K562 (cell line): ENCODE data around the gene KCNAB1. TPM values are rescaled to one million over a fixed set of nuclear protein-coding genes. Genes with fewer than 3 reads are reported as not detected.

ENCODE experiments used
- FIP1L1 ChIP-seq: fragments of 200-400 bp; formaldehyde crosslinking; IDR thresholded peaks from 2 replicates; pipeline ENCODE4 v1.6.1; 2018; ENCODE audit warnings: mild to moderate bottlenecking, low read depth, low read length; ENCODE audit not compliant: poor library complexity, severe bottlenecking
- GATAD2B ChIP-seq: fragments of 450-650 bp; IDR thresholded peaks from 2 replicates; pipeline ENCODE4 v1.6.1; 2017; ENCODE audit warnings: mild to moderate bottlenecking, borderline replicate concordance
- ILK ChIP-seq: fragments of 450-650 bp; IDR thresholded peaks from 2 replicates; pipeline ENCODE4 v1.6.1; 2016; ENCODE audit warnings: missing genetic modification characterization, low read depth, mild to moderate bottlenecking, missing compliant biosample characterization, moderate library complexity, borderline replicate concordance
- KHSRP ChIP-seq: fragments of 450-650 bp; IDR thresholded peaks from 2 replicates; pipeline ENCODE4 v1.6.1; 2017
- MAFK ChIP-seq: IDR thresholded peaks from 2 replicates; pipeline ENCODE4 v1.6.1; 2011; ENCODE audit warnings: low read length, improper control_type of control experiment
- MED1 ChIP-seq: sonication (generic); formaldehyde crosslinking; IDR thresholded peaks from 2 replicates; pipeline ENCODE4 v1.8.1; 2023; ENCODE audit warnings: missing genetic modification reagents, borderline replicate concordance
- NFE2 ChIP-seq: IDR thresholded peaks from 2 replicates; pipeline ENCODE4 v1.6.1; 2014; ENCODE audit warnings: antibody characterized with exemption, low read depth
- NFYB ChIP-seq: IDR thresholded peaks from 2 replicates; pipeline ENCODE4 v1.6.1; 2011; ENCODE audit warnings: mild to moderate bottlenecking, moderate library complexity; ENCODE audit not compliant: insufficient read length; ENCODE audit errors: extremely low read depth
- RREB1 ChIP-seq: fragments of 250-450 bp; sonication (Bioruptor Pico); IDR thresholded peaks from 2 replicates; pipeline ENCODE4 v1.4.0; 2020
- SMARCE1 ChIP-seq: fragments of 450-650 bp; IDR thresholded peaks from 2 replicates; pipeline ENCODE4 v1.7.1; 2016; ENCODE audit warnings: mild to moderate bottlenecking
- YY1 ChIP-seq, 3 experiments: IDR thresholded peaks; 2 replicates each; pipeline ENCODE4 v1.6.1; 2011; ENCODE audit warnings: low read length in 2 of 3, mild to moderate bottlenecking in 2 of 3, moderate library complexity in 2 of 3, borderline replicate concordance in 1 of 3, control low read depth in 1 of 3, low read depth in 1 of 3; ENCODE audit not compliant: insufficient read depth in 3 of 3, insufficient replicate concordance in 2 of 3, control insufficient read depth in 1 of 3, insufficient read length in 1 of 3; ENCODE audit errors: extremely low read depth in 1 of 3
- ZBTB43 ChIP-seq: sonication (generic); formaldehyde crosslinking; IDR thresholded peaks from 2 replicates; pipeline ENCODE4 v1.8.0; 2023; ENCODE audit warnings: mild to moderate bottlenecking, missing genetic modification reagents
- ZNF12 ChIP-seq: sonication (generic); formaldehyde crosslinking; IDR thresholded peaks from 2 replicates; pipeline ENCODE4 v1.4.0; 2020; ENCODE audit warnings: mild to moderate bottlenecking, missing genetic modification reagents
- ZNF165 ChIP-seq: fragments of 250-450 bp; sonication (Bioruptor Pico); IDR thresholded peaks from 2 replicates; pipeline ENCODE4 v1.4.0; 2020; ENCODE audit warnings: borderline replicate concordance
- ZNF75A ChIP-seq: fragments of 450-650 bp; formaldehyde crosslinking; IDR thresholded peaks from 2 replicates; pipeline ENCODE4 v1.4.0; 2020; ENCODE audit warnings: mild to moderate bottlenecking
- polyA plus RNA-seq, 8 experiments: library from polyadenylated mRNA; depleted of rRNA in 4 of 8; stranded (reverse) in 5 of 8; unstranded in 3 of 8; fragments of >200 nt; fragmentation: Nextera tagmentation in 2 of 8; fragmentation: Illumina TruSeq in 1 of 8; extraction: Ambion mirVana in 2 of 8; extraction: Trizol in 1 of 8; gene quantifications; 2 replicates each; pipeline versions ENCODE4 v1.2.1 to v1.2.3, GENCODE V29; 2011 to 2014; ENCODE audit warnings: inconsistent platforms in 1 of 8, missing spikeins in 1 of 8
- total RNA-seq, 7 experiments: library from RNA; depleted of rRNA in 6 of 7; stranded (reverse); fragments of >200 nt in 6 of 7; fragmentation: Illumina TruSeq in 2 of 7; extraction: Trizol in 2 of 7; gene quantifications; 2 replicates each; pipeline versions ENCODE4 v1.2.1 to v1.2.3, GENCODE V29; 2011 to 2021; ENCODE audit warnings: low replicate concordance in 1 of 7
- TF ChIP-seq, protein P1 (sequence below): sonication (generic); formaldehyde crosslinking; IDR thresholded peaks from 2 replicates; pipeline ENCODE4 v1.8.0; 2022; ENCODE audit warnings: mild to moderate bottlenecking, missing genetic modification reagents

KCNAB1 gene
- total and polyA plus RNA-seq, 9 of the 15 experiments (the other 6 are each of a cell fraction or from before 2014, with no cell fraction given): 0.14 to 1.2 (median 0.51) TPM

GRCh38 chr3:156583469-156583868, 463.1 kb downstream of the KCNAB1 start (continued):
- TF ChIP-seq, protein P1, sequence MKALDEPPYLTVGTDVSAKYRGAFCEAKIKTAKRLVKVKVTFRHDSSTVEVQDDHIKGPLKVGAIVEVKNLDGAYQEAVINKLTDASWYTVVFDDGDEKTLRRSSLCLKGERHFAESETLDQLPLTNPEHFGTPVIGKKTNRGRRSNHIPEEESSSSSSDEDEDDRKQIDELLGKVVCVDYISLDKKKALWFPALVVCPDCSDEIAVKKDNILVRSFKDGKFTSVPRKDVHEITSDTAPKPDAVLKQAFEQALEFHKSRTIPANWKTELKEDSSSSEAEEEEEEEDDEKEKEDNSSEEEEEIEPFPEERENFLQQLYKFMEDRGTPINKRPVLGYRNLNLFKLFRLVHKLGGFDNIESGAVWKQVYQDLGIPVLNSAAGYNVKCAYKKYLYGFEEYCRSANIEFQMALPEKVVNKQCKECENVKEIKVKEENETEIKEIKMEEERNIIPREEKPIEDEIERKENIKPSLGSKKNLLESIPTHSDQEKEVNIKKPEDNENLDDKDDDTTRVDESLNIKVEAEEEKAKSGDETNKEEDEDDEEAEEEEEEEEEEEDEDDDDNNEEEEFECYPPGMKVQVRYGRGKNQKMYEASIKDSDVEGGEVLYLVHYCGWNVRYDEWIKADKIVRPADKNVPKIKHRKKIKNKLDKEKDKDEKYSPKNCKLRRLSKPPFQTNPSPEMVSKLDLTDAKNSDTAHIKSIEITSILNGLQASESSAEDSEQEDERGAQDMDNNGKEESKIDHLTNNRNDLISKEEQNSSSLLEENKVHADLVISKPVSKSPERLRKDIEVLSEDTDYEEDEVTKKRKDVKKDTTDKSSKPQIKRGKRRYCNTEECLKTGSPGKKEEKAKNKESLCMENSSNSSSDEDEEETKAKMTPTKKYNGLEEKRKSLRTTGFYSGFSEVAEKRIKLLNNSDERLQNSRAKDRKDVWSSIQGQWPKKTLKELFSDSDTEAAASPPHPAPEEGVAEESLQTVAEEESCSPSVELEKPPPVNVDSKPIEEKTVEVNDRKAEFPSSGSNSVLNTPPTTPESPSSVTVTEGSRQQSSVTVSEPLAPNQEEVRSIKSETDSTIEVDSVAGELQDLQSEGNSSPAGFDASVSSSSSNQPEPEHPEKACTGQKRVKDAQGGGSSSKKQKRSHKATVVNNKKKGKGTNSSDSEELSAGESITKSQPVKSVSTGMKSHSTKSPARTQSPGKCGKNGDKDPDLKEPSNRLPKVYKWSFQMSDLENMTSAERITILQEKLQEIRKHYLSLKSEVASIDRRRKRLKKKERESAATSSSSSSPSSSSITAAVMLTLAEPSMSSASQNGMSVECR (CRISPR knock-in tag): no peak
- TF ChIP-seq ZNF75A: no peak
- TF ChIP-seq NFYB: no peak
- no peak for TF ChIP-seq ZNF165 (CRISPR knock-in tag)
- TF ChIP-seq NFE2: peak; percentile 65
- TF ChIP-seq KHSRP: no peak
- TF ChIP-seq ZBTB43 (CRISPR knock-in tag): no peak
- no peak for TF ChIP-seq FIP1L1
- no peak for TF ChIP-seq MED1 (CRISPR knock-in tag)
- TF ChIP-seq ZNF12: no peak
- TF ChIP-seq SMARCE1: peak; percentile 45; the same call in 1 of the 2 replicates
- TF ChIP-seq MAFK: peak; percentile 70; the same call in 1 of the 2 replicates
- TF ChIP-seq ILK (tag): no peak
- no peak for TF ChIP-seq RREB1 (CRISPR knock-in tag)
- no peak for TF ChIP-seq YY1 (IDR thresholded peaks at IDR 0.05; ENCODE audit: borderline replicate concordance in 1 of 3, control insufficient read depth in 1 of 3, extremely low read depth in 1 of 3, insufficient read depth in 3 of 3, insufficient read length in 1 of 3, insufficient replicate concordance in 2 of 3, low read depth in 1 of 3, low read length in 2 of 3)
- TF ChIP-seq GATAD2B: no peak
